ENCODE measurements around the gene PLA2G6. TPM values are rescaled to one million over a fixed set of nuclear protein-coding genes. Genes with fewer than 3 reads are reported as not detected.

PLA2G6 gene
- total RNA-seq, 2 donors from 2014 or later, result 41.5 to 68.0 TPM

DNA sequence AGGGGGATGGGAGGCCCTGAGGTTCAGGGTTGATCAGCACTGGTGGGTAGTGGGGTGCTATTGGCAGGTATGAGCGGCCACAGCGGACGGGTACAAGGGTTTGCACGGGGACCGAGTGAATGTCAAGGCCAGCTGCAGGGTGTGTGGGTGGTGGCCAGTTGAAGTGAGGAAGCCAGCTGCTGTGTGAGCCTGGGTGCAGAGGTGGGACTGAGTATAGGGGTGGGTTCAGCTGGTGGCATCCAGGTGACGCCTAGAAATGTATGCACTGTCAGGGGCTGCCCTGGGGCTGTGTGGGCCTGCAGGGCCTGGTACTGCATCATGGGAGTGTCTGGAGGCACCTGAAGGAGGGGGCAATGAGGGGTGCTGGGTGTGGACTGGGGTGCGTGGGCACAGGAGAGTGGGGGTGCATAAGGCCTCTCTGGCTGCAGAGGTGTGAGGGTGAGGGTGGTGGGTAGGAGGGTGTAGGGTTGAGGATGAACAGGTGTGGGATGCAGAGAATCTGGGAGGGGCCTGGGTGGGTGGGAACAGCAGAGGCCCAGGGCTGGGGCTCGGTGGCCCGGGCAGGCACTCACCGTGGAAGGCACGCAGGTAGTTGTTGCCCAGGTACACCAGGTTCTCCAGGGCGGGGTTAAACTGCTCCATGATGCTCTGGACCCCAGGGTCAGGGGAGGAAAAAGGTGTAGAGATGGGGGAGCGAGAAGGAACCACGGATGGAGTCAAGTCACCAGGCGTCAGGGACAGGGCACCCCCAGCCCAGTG is 72.9 kb downstream of the PLA2G6 start:
- Histone ChIP-seq H3K9me3 (no peaks in the 10 kb centered on the region), H3K36me3 (replicated peaks in 1 of 2; ENCODE audit: insufficient read depth in 1 of 2, low read depth in 2 of 2) (no peaks in the 10 kb centered on the region), H3K4me1 (peaks cover 21% of the 10 kb centered on the region), H3K27ac (peak overlapping the region; percentile 54 to 79 (median 73)), H3K4me3 (no peak overlapping the region), H3K27me3 (no peaks in the 10 kb centered on the region)
- DNase-seq (peak in 2 of 4 donors; percentile 16 to 30), ATAC-seq (no peak)
- WGBS, 2 donors, result 62 to 75% methylated on average over 10 to 15 of the region's 15 CpGs
- TF ChIP-seq POLR2A (IDR thresholded peaks at IDR 0.05), result no peak
- TF ChIP-seq, protein P1, sequence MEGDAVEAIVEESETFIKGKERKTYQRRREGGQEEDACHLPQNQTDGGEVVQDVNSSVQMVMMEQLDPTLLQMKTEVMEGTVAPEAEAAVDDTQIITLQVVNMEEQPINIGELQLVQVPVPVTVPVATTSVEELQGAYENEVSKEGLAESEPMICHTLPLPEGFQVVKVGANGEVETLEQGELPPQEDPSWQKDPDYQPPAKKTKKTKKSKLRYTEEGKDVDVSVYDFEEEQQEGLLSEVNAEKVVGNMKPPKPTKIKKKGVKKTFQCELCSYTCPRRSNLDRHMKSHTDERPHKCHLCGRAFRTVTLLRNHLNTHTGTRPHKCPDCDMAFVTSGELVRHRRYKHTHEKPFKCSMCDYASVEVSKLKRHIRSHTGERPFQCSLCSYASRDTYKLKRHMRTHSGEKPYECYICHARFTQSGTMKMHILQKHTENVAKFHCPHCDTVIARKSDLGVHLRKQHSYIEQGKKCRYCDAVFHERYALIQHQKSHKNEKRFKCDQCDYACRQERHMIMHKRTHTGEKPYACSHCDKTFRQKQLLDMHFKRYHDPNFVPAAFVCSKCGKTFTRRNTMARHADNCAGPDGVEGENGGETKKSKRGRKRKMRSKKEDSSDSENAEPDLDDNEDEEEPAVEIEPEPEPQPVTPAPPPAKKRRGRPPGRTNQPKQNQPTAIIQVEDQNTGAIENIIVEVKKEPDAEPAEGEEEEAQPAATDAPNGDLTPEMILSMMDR (IDR thresholded peaks at IDR 0.05), result no peak
- intact Hi-C loops (cut with DNase I), result no loop called here

DNA sequence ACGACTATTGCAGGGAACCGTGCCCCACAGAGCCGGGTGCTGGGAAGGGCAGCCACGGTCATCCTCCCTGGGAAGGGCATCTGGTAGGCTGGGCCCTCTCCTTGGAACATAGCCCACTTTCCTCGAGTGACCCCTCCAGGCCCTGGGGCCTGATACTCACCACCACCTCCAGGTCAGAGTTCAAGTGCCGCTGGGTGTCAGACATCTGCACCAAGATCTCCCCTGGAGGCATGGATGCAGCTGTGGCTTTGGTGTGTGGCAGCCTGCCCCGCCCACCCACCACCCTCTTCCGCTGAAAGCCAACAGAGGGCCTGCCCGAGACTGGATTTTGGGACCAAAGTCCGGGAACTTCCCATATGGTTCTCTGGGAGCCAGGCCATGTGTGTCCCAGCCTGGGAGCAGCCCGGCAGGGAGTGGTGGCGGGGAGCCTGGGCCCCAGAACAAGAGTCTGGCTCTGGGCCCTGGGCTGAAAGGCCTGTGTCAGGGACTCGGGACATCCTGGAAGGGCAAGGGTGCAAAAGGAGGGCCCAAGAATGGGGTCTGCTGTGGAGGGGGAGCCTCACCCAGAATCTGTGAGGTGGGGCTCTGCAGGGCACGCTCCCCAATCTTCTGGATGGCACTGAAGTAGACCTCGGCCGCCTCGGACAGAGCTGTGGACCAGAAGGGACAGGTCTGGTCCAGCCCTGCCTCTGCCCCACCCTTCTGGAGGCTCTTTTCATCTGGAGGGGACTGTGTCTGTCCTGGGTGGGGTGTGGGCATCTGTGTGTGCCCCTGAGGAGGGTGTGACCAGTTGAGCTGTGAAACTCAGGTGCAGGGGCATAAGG is 73.7 kb downstream of the PLA2G6 start:
- WGBS, 2 donors, result 31 to 32% methylated on average over 5 to 17 of the region's 17 CpGs
- no peak overlapping the region for H3K4me3 ChIP-seq
- DNase-seq, result peak; percentile 81 to 92 (median 89)
- peaks cover 21% of the 10 kb centered on the region for H3K4me1 ChIP-seq
- peak; percentile 89 for ATAC-seq
- peak overlapping the region; percentile 54 to 79 (median 73) for H3K27ac ChIP-seq
- TF ChIP-seq, protein P1 (IDR thresholded peaks at IDR 0.05), result peak in 3 of 7 experiments; percentile 12 to 30 (median 20)
- no peak for TF ChIP-seq POLR2A (IDR thresholded peaks at IDR 0.05)
- intact Hi-C loops (cut with DNase I), result no loop called here
- H3K36me3 ChIP-seq (replicated peaks in 1 of 2; ENCODE audit: insufficient read depth in 1 of 2, low read depth in 2 of 2), result no peaks in the 10 kb centered on the region
- no peaks in the 10 kb centered on the region for H3K27me3 ChIP-seq
- H3K9me3 ChIP-seq, result no peaks in the 10 kb centered on the region

- TF ChIP-seq, protein P1 (IDR thresholded peaks at IDR 0.05), result no peak
- TF ChIP-seq POLR2A (IDR thresholded peaks at IDR 0.05), result no peak
- 65 to 75% methylated on average over 10 to 17 of the region's 17 CpGs for WGBS, 2 donors
- DNase-seq (no peak), ATAC-seq (no peak)
- Histone ChIP-seq H3K9me3 (no peaks in the 10 kb centered on the region), H3K27me3 (no peaks in the 10 kb centered on the region), H3K4me1 (peaks cover 21% of the 10 kb centered on the region), H3K4me3 (no peak overlapping the region), H3K36me3 (replicated peaks in 1 of 2; ENCODE audit: insufficient read depth in 1 of 2, low read depth in 2 of 2) (no peaks in the 10 kb centered on the region), H3K27ac (peak overlapping the region; percentile 40 to 76 (median 60))
- intact Hi-C loops (cut with DNase I), result no loop called here
Observed at GRCh38 chr22:38106814-38107578, 74.6 kb downstream of the PLA2G6 start.

DNA sequence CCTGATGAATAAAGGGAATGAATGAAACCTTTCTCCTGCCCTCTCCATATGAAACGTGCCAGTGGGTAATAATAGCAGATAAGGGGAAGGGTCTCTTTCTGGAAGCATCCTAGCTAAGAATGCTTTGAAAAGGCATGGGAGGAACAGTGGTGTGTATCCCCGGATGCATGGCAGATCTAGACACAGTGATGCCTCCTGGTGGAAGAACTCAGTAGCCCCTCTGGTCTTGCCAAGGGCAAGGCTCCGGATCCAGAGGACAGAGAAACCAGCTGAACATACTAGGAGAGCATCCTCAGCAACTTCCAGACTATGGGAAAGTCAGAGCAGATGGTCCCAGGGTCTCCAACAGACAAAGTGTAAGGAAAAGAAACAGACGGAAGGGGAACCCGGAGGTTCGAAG is 77.5 kb downstream of the PLA2G6 start:
- DNase-seq, result no peak
- Histone ChIP-seq H3K4me3 (no peak overlapping the region), H3K9me3 (no peaks in the 10 kb centered on the region), H3K36me3 (replicated peaks in 1 of 2; ENCODE audit: insufficient read depth in 1 of 2, low read depth in 2 of 2) (no peaks in the 10 kb centered on the region), H3K27ac (no peak overlapping the region), H3K27me3 (no peaks in the 10 kb centered on the region), H3K4me1 (peaks cover 21% of the 10 kb centered on the region)
- WGBS, 2 donors, result 70 to 78% methylated on average over 6 of the region's 6 CpGs
- no peak for ATAC-seq
- no peak for TF ChIP-seq POLR2A (IDR thresholded peaks at IDR 0.05)
- TF ChIP-seq, protein P1 (IDR thresholded peaks at IDR 0.05), result peak in 2 of 7 experiments; percentile 4 to 20
- intact Hi-C loops (cut with DNase I), result no loop called here
